A549 (cell line): ENCODE results near the gene NEGR1. TPM values are rescaled to one million over a fixed set of nuclear protein-coding genes. Genes with fewer than 3 reads are reported as not detected.

Experiments used
- ATAC-seq, 2 experiments: fragments of 200-7000 bp in 1 of 2; fragments of >200 bp in 1 of 2; cut with Nextera tagmentation in 1 of 2; cut with Tn5 transposase in 1 of 2; 3 replicates each; pipeline versions ENCODE4 v1.8.0 to v1.9.1; 2018 to 2020; ENCODE audit warnings: mild to moderate bottlenecking in 1 of 2, moderate library complexity in 1 of 2
- CTCF ChIA-PET: fragments of 300-600 bp; sonication (Branson Sonifier 250); formaldehyde crosslinking; extraction: SDS; loops from one replicate; lab custom pipeline; 2021; ENCODE audit warnings: antibody characterized with exemption, inconsistent platforms; lab: Yijun Ruan, JAX
- POLR2A ChIA-PET: fragments of 350-600 bp; formaldehyde crosslinking; extraction: SDS; loops from one replicate; lab custom pipeline; 2021; ENCODE audit warnings: antibody characterized with exemption, inconsistent platforms; lab: Yijun Ruan, JAX
- DNase-seq, 2 experiments: peaks; one replicate each; pipeline versions ENCODE4 v3.0.0 to v3.0.0-alpha.2; 2011 to 2016; ENCODE audit warnings: low read depth in 1 of 2, low spot score in 1 of 2
- FAIRE-seq: peaks from 2 replicates; lab custom pipeline; 2011; peaks lifted over from hg19 to GRCh38; lab: Jason Lieb, UNC
- H3K27ac ChIP-seq, 2 experiments: fragments of >200 bp; sonication (Bioruptor Twin); formaldehyde crosslinking; 3 replicates each; pipeline ENCODE4 v1.5.1; 2016 to 2017
- H3K4me1 ChIP-seq: fragments of >200 bp; sonication (Bioruptor Twin); formaldehyde crosslinking; 3 replicates; pipeline ENCODE4 v1.6.1; 2016
- H3K4me2 ChIP-seq: fragments of >200 bp; sonication (Bioruptor Twin); formaldehyde crosslinking; 3 replicates; pipeline ENCODE4 v1.6.1; 2016
- H3K4me3 ChIP-seq: fragments of >200 bp; sonication (Bioruptor Twin); formaldehyde crosslinking; 3 replicates; pipeline ENCODE4 v1.5.1; 2016
- H3K9me3 ChIP-seq: fragments of >200 bp; sonication (Bioruptor Twin); formaldehyde crosslinking; 3 replicates; pipeline ENCODE4 v1.6.1; 2016
- CBX2 ChIP-seq: fragments of 200-600 bp; sonication (generic); IDR thresholded peaks from 2 replicates; pipeline ENCODE4 v1.6.1; 2016; ENCODE audit warnings: low read depth, mild to moderate bottlenecking, borderline replicate concordance
- CBX8 ChIP-seq: fragments of 200-600 bp; sonication (generic); IDR thresholded peaks from 2 replicates; pipeline ENCODE4 v1.6.1; 2016
- EHF ChIP-seq: fragments of 250-450 bp; sonication (Bioruptor Pico); IDR thresholded peaks from 2 replicates; pipeline ENCODE4 v1.5.0; 2020; ENCODE audit warnings: mild to moderate bottlenecking
- EHMT2 ChIP-seq: fragments of 200-600 bp; sonication (generic); IDR thresholded peaks from 2 replicates; pipeline ENCODE4 v1.6.1; 2016; ENCODE audit warnings: antibody characterized with exemption, low read depth, mild to moderate bottlenecking, moderate library complexity
- ELK1 ChIP-seq: fragments of 150-350 bp; IDR thresholded peaks from 2 replicates; pipeline ENCODE4 v1.6.1; 2014; ENCODE audit warnings: low read depth, mild to moderate bottlenecking, low read length
- EP300 ChIP-seq, 2 experiments: fragments of >200 bp; sonication (Bioruptor Twin); formaldehyde crosslinking; IDR thresholded peaks; 2 replicates in 1 of 2; 3 replicates in 1 of 2; pipeline ENCODE4 v1.6.1; 2016 to 2017
- FOSB ChIP-seq: fragments of 250-450 bp; sonication (Bioruptor Pico); IDR thresholded peaks from 2 replicates; pipeline ENCODE4 v1.5.0; 2020; ENCODE audit warnings: mild to moderate bottlenecking, moderate library complexity
- FOXS1 ChIP-seq: fragments of 250-450 bp; sonication (Bioruptor Pico); IDR thresholded peaks from 2 replicates; pipeline ENCODE4 v1.5.0; 2020; ENCODE audit warnings: mild to moderate bottlenecking, moderate library complexity
- GATA3 ChIP-seq: IDR thresholded peaks from 2 replicates; pipeline ENCODE4 v1.6.1; 2012; ENCODE audit warnings: borderline replicate concordance
- HDAC2 ChIP-seq: fragments of 200-600 bp; sonication (generic); IDR thresholded peaks from 2 replicates; pipeline ENCODE4 v1.6.1; 2016
- HOXB13 ChIP-seq: fragments of 250-450 bp; sonication (Bioruptor Pico); IDR thresholded peaks from 2 replicates; pipeline ENCODE4 v1.5.0; 2020; ENCODE audit warnings: low read depth, mild to moderate bottlenecking, moderate library complexity
- JUN ChIP-seq, 2 experiments: fragments of >200 bp; sonication (Bioruptor Twin); formaldehyde crosslinking; IDR thresholded peaks; 2 replicates in 1 of 2; 3 replicates in 1 of 2; pipeline ENCODE4 v1.6.1; 2016 to 2017
- MAFK ChIP-seq: fragments of 450-650 bp; IDR thresholded peaks from 2 replicates; pipeline ENCODE4 v1.6.1; 2014; ENCODE audit not compliant: partially characterized antibody
- MAZ ChIP-seq: fragments of 150-350 bp; IDR thresholded peaks from 2 replicates; pipeline ENCODE4 v1.6.1; 2014; ENCODE audit warnings: antibody characterized with exemption, low read depth, low read length, borderline replicate concordance
- NFE2L2 ChIP-seq: fragments of 150-350 bp; conservative IDR thresholded peaks from 2 replicates; pipeline ENCODE4 v1.6.1; 2014; ENCODE audit warnings: low read length
- NPAS2 ChIP-seq: fragments of 250-450 bp; sonication (Bioruptor Pico); IDR thresholded peaks from 2 replicates; pipeline ENCODE4 v1.8.0; 2022; ENCODE audit warnings: mild to moderate bottlenecking, moderate library complexity, borderline replicate concordance
- RARB ChIP-seq: fragments of 250-450 bp; sonication (Bioruptor Pico); IDR thresholded peaks from 2 replicates; pipeline ENCODE4 v1.8.0; 2021; ENCODE audit warnings: mild to moderate bottlenecking, moderate library complexity
- SREBF2 ChIP-seq: fragments of 450-650 bp; IDR thresholded peaks from 2 replicates; pipeline ENCODE4 v1.6.1; 2014; ENCODE audit warnings: mild to moderate bottlenecking, moderate library complexity
- TFCP2L1 ChIP-seq: fragments of 250-450 bp; sonication (Bioruptor Pico); IDR thresholded peaks from 2 replicates; pipeline ENCODE4 v1.5.0; 2021; ENCODE audit warnings: mild to moderate bottlenecking
- ZC3H11A ChIP-seq: fragments of 450-650 bp; IDR thresholded peaks from 2 replicates; pipeline ENCODE4 v1.6.1; 2014; ENCODE audit warnings: antibody characterized with exemption, mild to moderate bottlenecking
- WGBS: methylation state at CpG from one replicate; pipeline ENCODE4 v1.1.6; 2017; ENCODE audit errors: missing lambda C conversion rate; 5-methylcytosine and 5-hydroxymethylcytosine counted together
- polyA plus RNA-seq, 4 experiments: library from polyadenylated mRNA; depleted of rRNA in 3 of 4; stranded (reverse); fragments of >200 nt; fragmentation: RNase III in 1 of 4; extraction: RNeasy Plus Mini Kit Qiagen cat#74134 plus additional on column Dnase treatment in 1 of 4; gene quantifications; 2 replicates in 3 of 4; 3 replicates in 1 of 4; pipeline ENCODE4 v1.2.3, GENCODE V29; 2011 to 2017
- TF ChIP-seq, protein P1 (sequence below): fragments of 450-650 bp; IDR thresholded peaks from 2 replicates; pipeline ENCODE4 v1.6.1; 2014; ENCODE audit warnings: antibody characterized with exemption
- TF ChIP-seq, protein P2 (sequence below): IDR thresholded peaks from 2 replicates; pipeline ENCODE4 v1.6.1; 2012
- TF ChIP-seq, protein P3 (sequence below): fragments of 250-450 bp; sonication (Bioruptor Pico); IDR thresholded peaks from 2 replicates; pipeline ENCODE4 v1.5.0; 2020; ENCODE audit warnings: low read depth, mild to moderate bottlenecking, moderate library complexity

NEGR1 gene
- polyA plus RNA-seq, 2 of the 4 experiments (the other 2 are of a cell fraction) = not detected

GRCh38 chr1:71780681-71781080 lies 501.7 kb downstream of the NEGR1 start:
- ChIA-PET CTCF (no interaction called here), POLR2A (no interaction called here)
- FAIRE-seq = no peak
- Histone ChIP-seq H3K4me2 (no peak overlapping the region), H3K27ac (no peak overlapping the region), H3K9me3 (no peaks in the 10 kb centered on the region), H3K4me3 (no peak overlapping the region), H3K4me1 (no peaks in the 10 kb centered on the region)
- ATAC-seq = no peak
- TF ChIP-seq GATA3 (no peak), EP300 (IDR thresholded peaks at IDR 0.05) (no peak), SREBF2 (no peak), ZC3H11A (no peak), CBX2 (no peak), HOXB13 (no peak), FOSB (no peak), EHF (CRISPR knock-in tag) (no peak), RARB (CRISPR knock-in tag) (no peak), NFE2L2 (no peak), MAZ (no peak), EHMT2 (no peak)
- TF ChIP-seq, protein P1, sequence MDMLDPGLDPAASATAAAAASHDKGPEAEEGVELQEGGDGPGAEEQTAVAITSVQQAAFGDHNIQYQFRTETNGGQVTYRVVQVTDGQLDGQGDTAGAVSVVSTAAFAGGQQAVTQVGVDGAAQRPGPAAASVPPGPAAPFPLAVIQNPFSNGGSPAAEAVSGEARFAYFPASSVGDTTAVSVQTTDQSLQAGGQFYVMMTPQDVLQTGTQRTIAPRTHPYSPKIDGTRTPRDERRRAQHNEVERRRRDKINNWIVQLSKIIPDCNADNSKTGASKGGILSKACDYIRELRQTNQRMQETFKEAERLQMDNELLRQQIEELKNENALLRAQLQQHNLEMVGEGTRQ = no peak
- TF ChIP-seq, protein P2, sequence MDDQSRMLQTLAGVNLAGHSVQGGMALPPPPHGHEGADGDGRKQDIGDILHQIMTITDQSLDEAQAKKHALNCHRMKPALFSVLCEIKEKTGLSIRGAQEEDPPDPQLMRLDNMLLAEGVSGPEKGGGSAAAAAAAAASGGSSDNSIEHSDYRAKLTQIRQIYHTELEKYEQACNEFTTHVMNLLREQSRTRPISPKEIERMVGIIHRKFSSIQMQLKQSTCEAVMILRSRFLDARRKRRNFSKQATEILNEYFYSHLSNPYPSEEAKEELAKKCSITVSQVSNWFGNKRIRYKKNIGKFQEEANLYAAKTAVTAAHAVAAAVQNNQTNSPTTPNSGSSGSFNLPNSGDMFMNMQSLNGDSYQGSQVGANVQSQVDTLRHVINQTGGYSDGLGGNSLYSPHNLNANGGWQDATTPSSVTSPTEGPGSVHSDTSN = no peak
- TF ChIP-seq, protein P3, sequence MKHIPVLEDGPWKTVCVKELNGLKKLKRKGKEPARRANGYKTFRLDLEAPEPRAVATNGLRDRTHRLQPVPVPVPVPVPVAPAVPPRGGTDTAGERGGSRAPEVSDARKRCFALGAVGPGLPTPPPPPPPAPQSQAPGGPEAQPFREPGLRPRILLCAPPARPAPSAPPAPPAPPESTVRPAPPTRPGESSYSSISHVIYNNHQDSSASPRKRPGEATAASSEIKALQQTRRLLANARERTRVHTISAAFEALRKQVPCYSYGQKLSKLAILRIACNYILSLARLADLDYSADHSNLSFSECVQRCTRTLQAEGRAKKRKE (CRISPR knock-in tag) = no peak
- DNase-seq = no peak
- 59% methylated on average over 3 of the region's 3 CpGs for WGBS

DNA sequence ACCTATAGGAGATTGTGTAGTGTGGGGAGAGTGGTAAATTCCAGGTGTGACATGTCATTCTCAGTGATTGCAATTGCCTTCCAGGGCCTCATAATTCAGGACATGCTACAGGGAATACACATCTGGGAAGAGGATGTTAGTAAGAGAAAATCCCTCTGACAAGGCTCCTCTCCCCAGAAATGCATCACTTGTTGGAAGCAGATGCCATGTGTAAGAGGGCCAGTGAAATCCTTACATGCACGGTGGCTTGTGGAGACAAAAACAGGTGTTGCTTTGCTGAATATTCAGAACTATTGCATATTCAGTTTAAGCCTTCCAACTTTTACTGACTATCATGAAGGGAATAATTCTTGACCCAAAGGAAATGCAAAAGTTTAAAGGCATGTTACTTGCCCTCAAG lies 503.4 kb downstream of the NEGR1 start:
- H3K4me3 ChIP-seq = no peak overlapping the region
- H3K4me1 ChIP-seq = no peaks in the 10 kb centered on the region
- 29% methylated on average over 1 of the region's 1 CpG for WGBS
- no peak overlapping the region for H3K27ac ChIP-seq
- POLR2A ChIA-PET = no interaction called here
- TF ChIP-seq HDAC2 (no peak), RARB (CRISPR knock-in tag) (no peak), FOXS1 (CRISPR knock-in tag) (no peak), JUN (IDR thresholded peaks at IDR 0.05) (no peak), NPAS2 (CRISPR knock-in tag) (no peak), MAFK (no peak), TFCP2L1 (CRISPR knock-in tag) (no peak), CBX8 (no peak), ELK1 (no peak)
- TF ChIP-seq, protein P3 (CRISPR knock-in tag) = no peak
- TF ChIP-seq, all 56 proteins: peak for 0
- no peak for ATAC-seq
- no peaks in the 10 kb centered on the region for H3K9me3 ChIP-seq
- H3K4me2 ChIP-seq = no peak overlapping the region
- DNase-seq = no peak
- FAIRE-seq = no peak
- CTCF ChIA-PET = no interaction called here
